Neural progenitor cell (in vitro differentiated cells): ENCODE data around the gene AKAP6.

ENCODE experiments used
- CTCF ChIP-seq: fragments of 200-600 bp; sonication (generic); IDR thresholded peaks from 2 replicates; pipeline ENCODE4 v1.5.1; 2017; ENCODE audit warnings: antibody characterized with exemption, mild to moderate bottlenecking
- EZH2 ChIP-seq: fragments of 200-600 bp; sonication (generic); IDR thresholded peaks from 2 replicates; pipeline ENCODE4 v1.6.1; 2017; ENCODE audit warnings: antibody characterized with exemption, mild to moderate bottlenecking, moderate library complexity
- EZH2phosphoT487 ChIP-seq: fragments of 200-600 bp; sonication (generic); IDR thresholded peaks from 2 replicates; pipeline ENCODE4 v1.6.1; 2017; ENCODE audit warnings: antibody characterized with exemption

- TF ChIP-seq CTCF (no peak), EZH2phosphoT487 (no peak), EZH2 (no peak)
These were observed 498.4 kb downstream of the AKAP6 start for GRCh38 chr14:32827514-32827913.
